NCI-H345 (cell line): ENCODE data around the gene ACP3.

Source experiments
- DNase-seq: peaks from one replicate; lab custom pipeline; 2025; lab: John Stamatoyannopoulos, UW

The ACP3 gene

GRCh38 chr3:132407025-132407424 is 89.8 kb downstream of the ACP3 start:
- no peak for DNase-seq
